Activated T-cell treated with anti-CD3 and anti-CD28 coated beads for 1 hour (primary cell): Measurements from ENCODE around the gene NR1I3.
"Not testable (repeated sequence)": the region's sequence is repeated elsewhere in the genome, so short reads cannot be mapped to it uniquely, and the experiment has no call there.

Experiments
- DNase-seq: peaks from one replicate; pipeline ENCODE4 v3.0.0-alpha.2; 2020; ENCODE audit warnings: low read depth

The NR1I3 gene

GRCh38 chr1:161238039-161238473 is at the start of gene NR1I3:
NR1I3 (minus strand) TSS chr1:161238203; CDS start chr1:161236565, 1,638 bp downstream.
- no peak for DNase-seq

GRCh38 chr1:161287482-161288054 is 49.6 kb upstream of the NR1I3 start:
- no peak for DNase-seq

GRCh38 chr1:161285521-161285920 is 47.5 kb upstream of the NR1I3 start:
- DNase-seq, result no peak

GRCh38 chr1:161285113-161285512 is 47.1 kb upstream of the NR1I3 start:
- no peak for DNase-seq

GRCh38 chr1:161282991-161283390 is 45.0 kb upstream of the NR1I3 start:
- DNase-seq, result no peak

GRCh38 chr1:161274874-161275273 is 36.9 kb upstream of the NR1I3 start:
- no peak for DNase-seq

GRCh38 chr1:161273402-161273801 is 35.4 kb upstream of the NR1I3 start:
- DNase-seq, result no peak

- DNase-seq, result no peak
Measured at GRCh38 chr1:161267321-161267720, 29.3 kb upstream of the NR1I3 start.

GRCh38 chr1:161266836-161267235 is 28.8 kb upstream of the NR1I3 start:
- DNase-seq, result no peak

GRCh38 chr1:161266202-161266601 is 28.2 kb upstream of the NR1I3 start:
- no peak for DNase-seq

- DNase-seq, result no peak
Measured at GRCh38 chr1:161265305-161265704, 27.3 kb upstream of the NR1I3 start.

GRCh38 chr1:161261261-161262235 is 23.5 kb upstream of the NR1I3 start:
- no peak for DNase-seq

- DNase-seq, result no peak
Measured at GRCh38 chr1:161260376-161261260, 22.6 kb upstream of the NR1I3 start.

- no peak for DNase-seq
Measured at GRCh38 chr1:161259765-161260164, 21.8 kb upstream of the NR1I3 start.

GRCh38 chr1:161259345-161259702 is 21.3 kb upstream of the NR1I3 start:
- no peak for DNase-seq

GRCh38 chr1:161258439-161259344 is 20.7 kb upstream of the NR1I3 start, which contains the start of gene PCP4L1:
PCP4L1 (plus strand) TSS chr1:161258745; CDS start chr1:161258975, 230 bp downstream.
- peak; percentile 12 for DNase-seq

GRCh38 chr1:161257109-161257508 is 19.1 kb upstream of the NR1I3 start:
- DNase-seq, result not testable (repeated sequence)

GRCh38 chr1:161255955-161256520 is 18.0 kb upstream of the NR1I3 start:
- not testable (repeated sequence) for DNase-seq

- DNase-seq, result not testable (repeated sequence)
Measured at GRCh38 chr1:161255302-161255701, 17.3 kb upstream of the NR1I3 start.

GRCh38 chr1:161251579-161251978 is 13.6 kb upstream of the NR1I3 start:
- no peak for DNase-seq

GRCh38 chr1:161250829-161251228 is 12.8 kb upstream of the NR1I3 start:
- no peak for DNase-seq
